LNCAP (cell line): Measurements from ENCODE around the gene SDHA.

Source experiments
- CTCF ChIP-seq: fragments of 450-650 bp; IDR thresholded peaks from 2 replicates; pipeline ENCODE4 v1.5.1; 2017; ENCODE audit warnings: mild to moderate bottlenecking

The SDHA gene

GRCh38 chr5:191949-192690, 26.0 kb upstream of the SDHA start:
- no peak for TF ChIP-seq CTCF

GRCh38 chr5:192691-192969, 25.5 kb upstream of the SDHA start:
- TF ChIP-seq CTCF, result no peak

GRCh38 chr5:192970-193831, 24.9 kb upstream of the SDHA start:
- no peak for TF ChIP-seq CTCF

GRCh38 chr5:194102-194501, 24.0 kb upstream of the SDHA start:
- no peak for TF ChIP-seq CTCF

GRCh38 chr5:194603-195209, 23.4 kb upstream of the SDHA start:
- no peak for TF ChIP-seq CTCF

- TF ChIP-seq CTCF, result no peak
These were observed 22.5 kb upstream of the SDHA start for GRCh38 chr5:195401-196160.

- no peak for TF ChIP-seq CTCF
These were observed 21.8 kb upstream of the SDHA start for GRCh38 chr5:196350-196749.
